Measurements from ENCODE around the gene BORA.
"Not testable (repeated sequence)": the region's sequence is repeated elsewhere in the genome, so short reads cannot be mapped to it uniquely, and the experiment has no call there.

Gene BORA

DNA sequence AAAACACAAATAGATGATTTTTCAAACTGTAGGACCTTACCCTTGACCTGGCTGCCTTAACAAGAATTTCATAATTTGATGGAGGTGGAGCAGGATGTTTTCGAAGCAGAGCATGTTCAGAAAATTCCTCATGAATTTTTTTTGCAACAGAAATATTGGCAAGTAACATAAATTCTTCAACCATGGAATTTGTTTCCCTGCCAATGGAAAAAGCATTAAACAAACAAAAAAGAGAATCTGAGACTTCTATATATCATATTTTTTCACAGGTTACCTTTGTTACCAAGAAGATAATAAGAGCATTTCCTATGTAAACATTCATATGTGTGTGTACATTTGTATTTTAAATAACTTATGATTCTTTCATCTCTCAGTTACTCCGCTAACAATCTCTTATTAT, 35.7 kb downstream of the BORA start:
- DNase-seq (ENCODE audit: low spot score), result no peak

DNA sequence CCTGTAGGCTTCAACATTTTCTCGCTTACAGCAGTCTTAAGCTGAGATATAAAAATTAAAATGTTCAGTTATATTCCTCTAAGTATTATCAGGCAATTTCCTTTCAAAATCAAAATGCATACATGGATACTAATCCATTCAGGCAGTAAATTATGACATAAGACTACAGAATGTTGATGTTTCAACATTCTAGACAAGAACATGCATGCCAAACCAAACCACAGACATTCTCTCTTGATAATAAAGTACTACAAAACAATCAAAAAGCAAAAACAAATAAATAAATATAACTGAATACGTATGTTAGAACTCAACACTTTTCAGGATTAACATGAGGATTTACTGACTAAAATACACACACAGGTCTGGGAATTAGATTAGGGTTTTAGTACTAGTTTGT, 46.3 kb downstream of the BORA start:
- DNase-seq (ENCODE audit: low spot score), result no peak

DNA sequence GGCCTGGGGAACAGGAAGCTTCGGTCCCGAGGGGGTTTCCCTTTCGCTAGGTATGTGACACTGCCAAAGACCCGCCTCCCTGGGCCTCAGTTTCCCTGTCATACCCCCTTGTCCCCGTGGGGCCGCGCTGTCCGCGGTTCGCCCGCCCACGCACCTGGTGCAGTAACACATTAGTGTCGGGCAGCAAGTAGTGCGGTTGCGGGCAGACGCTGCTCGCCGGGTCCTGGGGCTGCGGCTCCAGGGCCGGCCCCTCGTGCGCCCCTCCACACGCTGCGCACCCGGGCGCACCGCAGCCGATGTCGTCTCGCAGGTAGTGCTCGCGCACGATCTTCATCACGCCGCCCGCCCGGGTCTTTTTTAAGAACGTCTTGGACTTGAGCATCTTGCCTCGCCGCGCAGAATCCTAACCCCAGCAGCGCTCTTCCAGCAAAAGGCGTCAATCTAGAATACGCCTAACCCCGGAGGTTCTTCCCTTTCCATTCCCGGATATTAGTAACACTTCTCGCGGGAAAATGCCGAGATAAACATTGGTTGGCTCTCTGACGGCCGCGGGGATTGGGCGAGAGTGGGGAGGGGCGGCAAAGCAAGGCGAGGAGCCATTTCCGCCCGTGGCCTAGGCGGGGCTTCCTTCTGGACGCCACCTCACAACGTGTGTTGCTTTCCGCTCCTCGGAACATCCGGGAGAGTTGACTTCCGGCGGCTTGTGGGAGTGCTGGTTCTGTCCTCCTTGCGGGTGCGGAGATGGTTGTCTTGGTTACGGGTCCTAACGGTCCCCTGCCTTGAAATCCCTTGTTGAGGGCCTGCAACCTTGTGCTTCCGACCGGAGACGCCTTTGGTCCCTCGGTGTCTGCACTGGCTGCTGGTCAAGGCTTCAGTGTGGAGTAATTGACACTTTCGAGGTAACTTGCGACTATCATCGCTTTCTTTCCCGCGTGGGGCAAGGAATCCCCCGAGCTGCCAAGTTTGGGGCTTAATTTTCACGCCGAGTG, 54.0 kb downstream of the BORA start, which contains the start of the genes DIS3 and PIBF1:
Gene DIS3 (minus strand): TSS at position 450 of the 989 bp plus-strand sequence. CDS start 68 bp downstream, at position 382.
Gene PIBF1 (plus strand): TSS at position 683 of the 989 bp plus-strand sequence. CDS start 1,337 bp downstream, outside the sequence.
- peak; percentile 95 for DNase-seq (ENCODE audit: low spot score)

DNA sequence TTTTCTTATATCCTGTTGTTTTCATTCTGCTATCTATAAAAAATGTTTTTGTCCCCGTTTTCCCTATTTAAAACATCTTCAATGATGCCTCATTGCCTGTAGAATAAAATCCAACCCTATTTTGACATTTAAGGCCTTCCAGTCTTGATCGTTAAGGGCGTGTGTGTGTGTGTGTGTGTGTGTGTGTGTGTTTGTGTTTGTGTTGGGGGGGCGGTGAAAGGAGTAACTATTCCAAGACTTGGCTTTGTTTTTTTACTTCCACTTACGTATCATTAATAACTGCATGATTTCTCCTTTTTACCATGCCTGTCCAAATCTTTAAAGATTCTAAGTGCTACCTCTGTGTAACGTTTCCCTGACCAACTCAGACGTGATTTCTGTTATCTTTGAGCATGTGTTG, 55.0 kb downstream of the BORA start:
- peak; percentile 19 for DNase-seq (ENCODE audit: low spot score)

DNA sequence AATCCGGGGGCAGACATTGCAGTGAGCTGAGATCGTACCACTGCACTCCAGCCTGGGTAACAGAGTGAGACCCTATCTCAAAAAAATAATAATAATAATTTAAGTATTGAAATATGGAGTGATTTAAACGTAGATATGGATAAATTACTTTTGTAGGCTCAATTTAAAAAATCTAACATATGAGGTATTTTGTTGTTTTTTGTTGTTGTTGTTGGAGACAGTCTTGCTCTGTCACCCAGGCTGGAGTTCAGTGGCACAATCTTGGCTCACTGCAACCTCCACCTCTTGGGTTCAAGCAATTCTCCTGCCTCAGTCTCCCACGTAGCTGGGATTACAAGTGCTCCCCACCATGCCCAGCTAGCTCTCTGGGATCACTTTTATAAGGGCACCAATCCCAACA, 57.0 kb downstream of the BORA start:
- not testable (repeated sequence) for DNase-seq (ENCODE audit: low spot score)

DNA sequence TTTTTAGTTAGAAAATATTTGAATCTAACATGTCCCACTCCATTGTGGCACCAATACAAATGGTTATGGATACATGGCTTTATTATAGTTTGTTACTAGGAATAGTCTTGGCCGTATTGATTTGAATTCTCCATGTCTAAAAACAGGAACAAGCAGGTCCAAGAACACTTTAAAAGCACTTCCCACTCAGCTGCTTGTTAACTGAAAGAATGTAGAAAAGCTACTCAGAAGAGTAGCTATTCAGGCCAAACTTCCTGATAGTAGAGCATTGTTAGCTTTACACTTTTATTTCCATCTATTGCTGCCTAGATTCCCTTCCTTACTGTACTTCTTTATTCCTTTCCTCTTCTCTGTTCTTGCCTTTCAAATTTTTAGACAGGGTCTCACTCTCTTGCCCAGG, 61.1 kb downstream of the BORA start:
- no peak for DNase-seq (ENCODE audit: low spot score)

DNA sequence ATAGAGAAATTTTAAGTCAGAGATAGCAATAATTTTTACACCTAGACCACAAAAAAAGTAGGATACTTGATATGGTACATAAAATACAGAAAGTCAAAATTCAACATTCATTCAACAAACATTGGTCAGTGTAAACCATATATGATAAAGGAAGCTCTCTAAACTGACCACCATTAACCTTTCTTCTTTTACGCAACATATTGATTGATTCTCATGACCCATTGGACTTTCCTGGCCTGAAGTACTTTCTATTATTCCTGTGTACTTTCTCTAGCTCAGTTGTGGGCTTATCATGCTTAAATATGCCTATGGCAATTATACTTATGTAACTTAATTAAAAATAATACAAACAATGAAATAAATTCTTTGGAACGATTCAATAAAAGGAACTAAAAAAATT, 64.9 kb downstream of the BORA start:
- no peak for DNase-seq (ENCODE audit: low spot score)

DNA sequence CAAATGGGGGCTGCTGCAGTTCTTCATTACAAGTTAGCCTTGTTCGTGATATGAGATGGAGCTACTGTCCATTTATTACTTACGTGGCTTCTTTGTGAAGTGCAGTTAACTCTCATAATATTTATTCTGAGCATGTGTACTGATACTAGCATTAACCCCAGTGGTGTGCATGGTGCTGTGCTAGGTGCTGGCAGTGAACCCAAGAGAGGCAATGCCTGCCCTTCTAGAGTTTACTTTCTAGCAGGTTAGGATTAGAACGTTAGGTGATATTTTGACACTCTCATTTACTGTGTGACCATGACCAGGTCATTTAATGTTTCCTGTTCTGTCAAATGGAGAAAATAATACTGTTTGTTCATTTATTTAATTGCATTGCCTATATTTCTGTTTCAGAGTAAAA, 71.1 kb downstream of the BORA start:
- no peak for DNase-seq (ENCODE audit: low spot score)

DNA sequence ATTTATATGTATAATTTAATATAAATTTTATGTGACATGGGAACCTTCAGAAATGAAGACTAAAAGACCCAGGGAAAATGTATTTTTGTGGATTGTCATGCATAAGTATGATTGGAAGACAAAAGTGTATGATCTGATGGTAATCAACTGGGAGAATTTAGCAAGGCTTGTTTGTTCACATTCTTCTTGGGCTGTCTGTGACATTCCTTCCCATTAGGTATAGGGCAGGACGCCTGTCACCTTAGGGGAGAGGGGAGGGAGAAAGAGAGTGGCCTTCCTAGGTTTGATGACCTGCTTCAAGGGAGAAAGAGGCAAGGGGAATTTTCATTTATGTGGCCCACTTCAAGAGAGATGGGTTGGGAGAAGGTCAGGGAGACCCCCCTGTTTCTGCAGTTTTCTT, 76.6 kb downstream of the BORA start:
- DNase-seq (ENCODE audit: low spot score), result no peak
